H9 (cell line): ENCODE measurements around the gene FRAS1. TPM values are rescaled to one million over a fixed set of nuclear protein-coding genes. Genes with fewer than 3 reads are reported as not detected.

Experiments
- DNase-seq: peaks from one replicate; pipeline ENCODE4 v3.0.0-alpha.2; 2017
- H2AFZ ChIP-seq: one replicate; pipeline ENCODE4 v1.6.1; 2013; ENCODE audit warnings: mild to moderate bottlenecking, low read length, control low read depth, moderate library complexity
- H2AK5ac ChIP-seq: 2 replicates; pipeline ENCODE4 v1.6.1; 2013; ENCODE audit warnings: low read length, control low read depth, mixed read lengths; ENCODE audit not compliant: insufficient read length
- H2BK120ac ChIP-seq: one replicate; pipeline ENCODE4 v1.6.1; 2013; ENCODE audit warnings: low read depth, mild to moderate bottlenecking, low read length, control low read depth, inconsistent platforms; ENCODE audit not compliant: poor library complexity, severe bottlenecking
- H2BK12ac ChIP-seq: 2 replicates; pipeline ENCODE4 v1.6.1; 2013; ENCODE audit warnings: low read length, control low read depth, mixed read lengths, low read depth; ENCODE audit not compliant: insufficient read length
- H2BK15ac ChIP-seq: 2 replicates; pipeline ENCODE4 v1.6.1; 2013; ENCODE audit warnings: low read depth, low read length, control low read depth
- H2BK20ac ChIP-seq: one replicate; pipeline ENCODE4 v1.6.1; 2013; ENCODE audit warnings: low read depth, mild to moderate bottlenecking, low read length, control low read depth, inconsistent platforms; ENCODE audit not compliant: poor library complexity, severe bottlenecking
- H2BK5ac ChIP-seq: 2 replicates; pipeline ENCODE4 v1.6.1; 2013; ENCODE audit warnings: low read length, control low read depth, mixed read lengths; ENCODE audit not compliant: insufficient read length
- H3K14ac ChIP-seq: 2 replicates; pipeline ENCODE4 v1.6.1; 2013; ENCODE audit warnings: low read length, control low read depth; ENCODE audit not compliant: insufficient read depth
- H3K18ac ChIP-seq: 2 replicates; pipeline ENCODE4 v1.6.1; 2013; ENCODE audit warnings: low read depth, mild to moderate bottlenecking, mixed read lengths, low read length, control low read depth; ENCODE audit not compliant: insufficient read length
- H3K23ac ChIP-seq: 2 replicates; pipeline ENCODE4 v1.6.1; 2013; ENCODE audit warnings: low read length, control low read depth, mixed read lengths, low read depth; ENCODE audit not compliant: insufficient read length
- H3K23me2 ChIP-seq: 2 replicates; pipeline ENCODE4 v1.6.1; 2013; ENCODE audit warnings: low read depth, mild to moderate bottlenecking, mixed read lengths, low read length, control low read depth; ENCODE audit not compliant: insufficient read length, poor library complexity, severe bottlenecking
- H3K27ac ChIP-seq: 2 replicates; pipeline ENCODE4 v1.5.1; 2013; ENCODE audit warnings: low read length, control low read depth, mixed read lengths, low read depth; ENCODE audit not compliant: insufficient read length
- H3K27me3 ChIP-seq: 2 replicates; pipeline ENCODE4 v1.6.1; 2013; ENCODE audit warnings: low read length, control low read depth, inconsistent platforms; ENCODE audit not compliant: insufficient read depth
- H3K4ac ChIP-seq: 2 replicates; pipeline ENCODE4 v1.6.1; 2013; ENCODE audit warnings: low read depth, mild to moderate bottlenecking, control low read depth, inconsistent platforms, low read length, moderate library complexity
- H3K4me1 ChIP-seq: 2 replicates; pipeline ENCODE4 v1.6.1; 2013; ENCODE audit warnings: low read length, control low read depth, inconsistent platforms; ENCODE audit not compliant: insufficient read depth
- H3K4me2 ChIP-seq: 2 replicates; pipeline ENCODE4 v1.6.1; 2013; ENCODE audit warnings: low read length, control low read depth, mixed read lengths; ENCODE audit not compliant: insufficient read length, insufficient read depth
- H3K56ac ChIP-seq: 2 replicates; pipeline ENCODE4 v1.6.1; 2013; ENCODE audit warnings: low read depth, mild to moderate bottlenecking, mixed read lengths, low read length, control low read depth; ENCODE audit not compliant: insufficient read length
- H3K79me1 ChIP-seq: 2 replicates; pipeline ENCODE4 v1.6.1; 2013; ENCODE audit warnings: low read depth, mild to moderate bottlenecking, moderate library complexity, low read length, control low read depth, inconsistent platforms; ENCODE audit not compliant: insufficient read depth, poor library complexity, severe bottlenecking
- H3K79me2 ChIP-seq: 2 replicates; pipeline ENCODE4 v1.6.1; 2013; ENCODE audit warnings: low read length, control low read depth, inconsistent platforms; ENCODE audit not compliant: insufficient read depth
- H3K9ac ChIP-seq: 2 replicates; pipeline ENCODE4 v1.6.1; 2013; ENCODE audit warnings: low read length, control low read depth, mixed read lengths; ENCODE audit not compliant: insufficient read length; ENCODE audit errors: extremely low read depth
- H3K9me3 ChIP-seq: one replicate; pipeline ENCODE4 v1.6.1; 2013; ENCODE audit warnings: low read depth, low read length, inconsistent platforms; ENCODE audit not compliant: control insufficient read depth
- H3T11ph ChIP-seq: one replicate; pipeline ENCODE4 v1.6.1; 2013; ENCODE audit warnings: mild to moderate bottlenecking, low read length, control low read depth, inconsistent platforms
- H4K20me1 ChIP-seq: one replicate; pipeline ENCODE4 v1.6.1; 2013; ENCODE audit not compliant: control insufficient read depth, insufficient read length, insufficient read depth
- H4K5ac ChIP-seq: 2 replicates; pipeline ENCODE4 v1.6.1; 2013; ENCODE audit warnings: low read depth, mild to moderate bottlenecking, mixed read lengths, low read length, control low read depth; ENCODE audit not compliant: insufficient read length
- H4K8ac ChIP-seq: replicated peaks from 2 replicates; pipeline ENCODE4 v1.6.1; 2013; ENCODE audit warnings: low read length, control low read depth, mixed read lengths, low read depth; ENCODE audit not compliant: insufficient read length
- H4K91ac ChIP-seq: 2 replicates; pipeline ENCODE4 v1.6.1; 2013; ENCODE audit warnings: low read depth, mild to moderate bottlenecking, moderate library complexity, mixed read lengths, low read length, control low read depth; ENCODE audit not compliant: insufficient read length
- H3K27ac Mint-ChIP-seq, 3 experiments: 2 replicates in 2 of 3; 3 replicates in 1 of 3; pipeline ENCODE4 v1.8.0; 2020 to 2021; ENCODE audit warnings: mixed read lengths in 3 of 3, mild to moderate bottlenecking in 1 of 3, moderate library complexity in 1 of 3
- H3K27me3 Mint-ChIP-seq: 2 replicates; pipeline ENCODE4 v1.8.0; 2021; ENCODE audit warnings: low read depth, mild to moderate bottlenecking, moderate library complexity, mixed read lengths
- H3K36me3 Mint-ChIP-seq, 3 experiments: 2 replicates in 2 of 3; 3 replicates in 1 of 3; pipeline ENCODE4 v1.8.0; 2020 to 2021; ENCODE audit warnings: low read depth in 3 of 3, mixed read lengths in 3 of 3; ENCODE audit not compliant: insufficient read depth in 1 of 3
- H3K4me1 Mint-ChIP-seq, 2 experiments: 2 replicates each; pipeline ENCODE4 v1.8.0; 2020; ENCODE audit warnings: mixed read lengths in 2 of 2
- H3K4me3 Mint-ChIP-seq, 2 experiments: 2 replicates in 1 of 2; 3 replicates in 1 of 2; pipeline ENCODE4 v1.8.0; 2020 to 2021; ENCODE audit warnings: mild to moderate bottlenecking in 2 of 2, mixed read lengths in 2 of 2, moderate library complexity in 1 of 2
- H3K9me3 Mint-ChIP-seq, 2 experiments: 2 replicates in 1 of 2; 3 replicates in 1 of 2; pipeline ENCODE4 v1.8.0; 2020; ENCODE audit warnings: mild to moderate bottlenecking in 2 of 2, mixed read lengths in 2 of 2, moderate library complexity in 1 of 2
- WGBS: extraction: QIAGEN DNeasy Blood & Tissue Kit; methylation state at CpG from one replicate; pipeline ENCODE4 v1.1.7; 2013; ENCODE audit warnings: missing lambda C conversion rate, low lambda C conversion rate, mixed read lengths; ENCODE audit not compliant: insufficient read length; ENCODE audit errors: extremely low coverage; 5-methylcytosine and 5-hydroxymethylcytosine counted together
- total RNA-seq: library from RNA; stranded (reverse); gene quantifications from 2 replicates; pipeline ENCODE4 v1.2.1, GENCODE V29; 2021
- TF ChIP-seq, protein P1 (sequence below): fragments of 200-600 bp; sonication (generic); conservative IDR thresholded peaks from 3 replicates; pipeline ENCODE4 v1.8.0; 2021; ENCODE audit warnings: antibody characterized with exemption, mild to moderate bottlenecking

The FRAS1 gene
- total RNA-seq, 1 experiment from 2014 or later: 58.5 TPM

DNA sequence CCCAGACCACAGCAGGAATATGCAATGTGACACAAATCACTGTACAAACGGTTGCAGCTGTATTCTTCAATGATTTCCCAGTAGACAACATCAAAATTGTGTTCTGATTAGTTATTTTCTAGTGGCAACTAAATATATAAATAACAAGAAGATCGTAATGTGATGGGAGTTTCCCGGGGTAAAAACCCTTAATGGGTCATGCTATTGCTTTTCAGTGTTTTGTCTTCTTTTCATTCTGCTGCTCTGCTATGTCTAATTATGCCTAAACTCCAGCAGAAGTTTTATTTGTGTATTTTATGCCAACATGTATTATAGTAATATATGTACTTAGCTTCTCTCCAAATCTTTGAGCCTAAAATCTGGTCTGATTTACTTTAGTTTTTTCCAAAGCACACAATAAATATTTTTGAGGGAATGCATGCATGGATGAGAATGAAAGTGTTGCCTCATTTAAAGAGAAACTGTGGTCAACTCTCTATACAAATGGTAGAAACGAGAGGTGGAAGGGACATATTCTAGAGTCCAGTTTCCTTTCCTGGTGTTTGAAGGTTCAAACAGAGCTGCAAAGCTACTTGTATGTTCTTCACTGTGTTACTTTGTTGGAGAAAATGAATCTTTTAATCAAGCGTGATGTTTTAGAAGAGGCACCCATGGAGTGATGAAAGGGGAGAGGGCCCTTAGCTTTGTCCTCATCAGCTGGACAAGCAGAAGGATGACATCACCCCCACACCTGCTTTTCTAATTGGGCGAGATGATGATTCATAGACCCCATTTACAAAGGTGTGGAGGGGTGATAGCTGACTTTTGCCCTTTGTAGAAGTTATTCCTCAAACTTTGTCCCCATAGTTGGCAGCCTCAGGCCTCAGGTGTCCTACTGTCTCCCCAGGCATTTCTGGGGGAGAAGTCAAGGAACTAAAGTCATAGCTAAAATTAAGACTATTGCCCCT, 129.7 kb downstream of the FRAS1 start:
- TF ChIP-seq, protein P1, sequence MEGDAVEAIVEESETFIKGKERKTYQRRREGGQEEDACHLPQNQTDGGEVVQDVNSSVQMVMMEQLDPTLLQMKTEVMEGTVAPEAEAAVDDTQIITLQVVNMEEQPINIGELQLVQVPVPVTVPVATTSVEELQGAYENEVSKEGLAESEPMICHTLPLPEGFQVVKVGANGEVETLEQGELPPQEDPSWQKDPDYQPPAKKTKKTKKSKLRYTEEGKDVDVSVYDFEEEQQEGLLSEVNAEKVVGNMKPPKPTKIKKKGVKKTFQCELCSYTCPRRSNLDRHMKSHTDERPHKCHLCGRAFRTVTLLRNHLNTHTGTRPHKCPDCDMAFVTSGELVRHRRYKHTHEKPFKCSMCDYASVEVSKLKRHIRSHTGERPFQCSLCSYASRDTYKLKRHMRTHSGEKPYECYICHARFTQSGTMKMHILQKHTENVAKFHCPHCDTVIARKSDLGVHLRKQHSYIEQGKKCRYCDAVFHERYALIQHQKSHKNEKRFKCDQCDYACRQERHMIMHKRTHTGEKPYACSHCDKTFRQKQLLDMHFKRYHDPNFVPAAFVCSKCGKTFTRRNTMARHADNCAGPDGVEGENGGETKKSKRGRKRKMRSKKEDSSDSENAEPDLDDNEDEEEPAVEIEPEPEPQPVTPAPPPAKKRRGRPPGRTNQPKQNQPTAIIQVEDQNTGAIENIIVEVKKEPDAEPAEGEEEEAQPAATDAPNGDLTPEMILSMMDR: no peak
- no peak overlapping the region for H3K4me3 Mint-ChIP-seq
- H2AFZ ChIP-seq: no peak overlapping the region
- no peak overlapping the region for H3K4ac ChIP-seq
- no peak overlapping the region for H3K9ac ChIP-seq
- no peak overlapping the region for H4K8ac ChIP-seq
- no CpG with 5 or more reads among the region's 6 CpGs for WGBS
- no peaks in the 10 kb centered on the region; the same call in 1 of the 2 replicates for H3K4me1 ChIP-seq
- H2BK15ac ChIP-seq: no peak overlapping the region
- no peak for DNase-seq
- no peaks in the 10 kb centered on the region for H4K20me1 ChIP-seq
- peaks cover 3% of the 10 kb centered on the region for H3K79me1 ChIP-seq
- H3K23me2 ChIP-seq: no peaks in the 10 kb centered on the region
- no peak overlapping the region for H2AK5ac ChIP-seq
- H3K4me2 ChIP-seq: no peak overlapping the region
- H3K4me1 Mint-ChIP-seq: peaks cover 12 to 21% of the 10 kb centered on the region in 2 experiments
- no peak overlapping the region for H3K18ac ChIP-seq
- H3K27ac ChIP-seq: no peak overlapping the region
- H3K79me2 ChIP-seq: peaks cover 6% of the 10 kb centered on the region; the same call in 1 of the 2 replicates
- no peak overlapping the region for H4K91ac ChIP-seq
- H2BK5ac ChIP-seq: no peak overlapping the region
- H3K27ac Mint-ChIP-seq: no peak overlapping the region
- H4K5ac ChIP-seq: no peak overlapping the region
- peaks cover 5 to 8% (median 7%) of the 10 kb centered on the region in 3 experiments; a peak in 5 of 7 replicates for H3K36me3 Mint-ChIP-seq
- H3K9me3 Mint-ChIP-seq: no peaks in the 10 kb centered on the region; a peak in 2 of 5 replicates
- H3K14ac ChIP-seq: no peak overlapping the region
- H3K9me3 ChIP-seq: no peaks in the 10 kb centered on the region
- H3K56ac ChIP-seq: no peak overlapping the region
- H2BK120ac ChIP-seq: no peak overlapping the region
- H3K27me3 Mint-ChIP-seq: no peaks in the 10 kb centered on the region
- H3T11ph ChIP-seq: no peak overlapping the region
- no peaks in the 10 kb centered on the region for H3K27me3 ChIP-seq
- no peak overlapping the region for H2BK20ac ChIP-seq
- no peak overlapping the region for H3K23ac ChIP-seq
- H2BK12ac ChIP-seq: no peak overlapping the region
